ENCODE data around the gene DNAJC30. TPM values are rescaled to one million over a fixed set of nuclear protein-coding genes. Genes with fewer than 3 reads are reported as not detected.
A peak's percentile ranks its signal among the peaks of the same experiment; 100 is the strongest.

DNAJC30 gene
- total and polyA plus RNA-seq, 2 donors from 2014 or later = 15.0 to 28.6 TPM

DNA sequence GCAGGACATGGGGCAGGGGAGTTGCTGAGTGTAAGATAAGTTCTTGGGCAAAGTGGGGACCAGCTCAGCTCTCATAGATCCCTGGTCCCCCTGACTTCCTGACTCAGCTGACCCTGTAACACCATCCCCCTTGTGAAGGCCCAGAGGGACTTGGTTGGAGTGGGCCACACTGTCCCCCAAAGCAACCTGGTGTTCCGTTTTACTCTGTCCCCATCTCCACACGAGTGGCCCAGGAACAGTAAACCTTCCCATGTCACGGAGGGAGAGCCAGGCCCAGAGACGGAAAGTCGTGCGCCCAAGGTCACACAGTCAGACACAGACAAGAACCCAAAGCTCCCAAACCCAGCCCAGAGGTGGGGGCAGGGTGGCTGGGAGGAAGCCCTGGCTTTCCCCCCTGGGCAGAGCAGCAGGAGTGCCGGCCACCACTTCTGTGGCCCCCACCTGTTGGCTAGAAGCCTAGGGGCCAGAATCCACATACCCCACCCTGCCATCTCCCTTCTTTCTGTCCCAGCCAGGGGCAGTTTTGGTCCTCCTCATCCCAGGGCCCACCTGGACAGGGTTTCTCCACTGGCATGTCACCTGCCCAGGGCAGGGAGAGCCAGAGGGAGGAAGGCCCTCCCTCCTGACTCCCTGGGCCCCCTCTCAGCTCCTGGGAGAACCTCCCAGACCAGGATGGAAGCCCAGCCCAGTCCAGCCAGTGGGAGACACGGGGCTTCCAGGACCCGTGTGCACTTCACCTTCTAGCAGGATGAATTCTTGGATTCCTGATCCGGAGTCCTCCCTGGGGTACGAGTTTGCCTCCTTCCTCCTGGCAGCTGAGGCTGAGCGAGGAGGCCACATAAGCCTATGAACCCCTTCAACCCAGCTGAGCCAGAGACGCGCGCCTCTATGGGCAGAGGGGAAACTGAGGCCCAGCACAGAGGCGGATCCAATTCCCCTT lies 36.2 kb downstream of the DNAJC30 start:
- H3K4me1 ChIP-seq (ENCODE audit: control insufficient read depth in 2 of 3, insufficient read depth in 2 of 3, low read depth in 1 of 3, low read length in 3 of 3) = peaks cover 0 to 2% (median 0%) of the 10 kb centered on the region in 3 donors
- H3K9me3 ChIP-seq (ENCODE audit: control insufficient read depth in 2 of 3, insufficient read depth in 1 of 3, low read length in 3 of 3) = no peaks in the 10 kb centered on the region
- no peak overlapping the region for H3K9ac ChIP-seq (ENCODE audit: low read length in 3 of 3)
- intact Hi-C loops (cut with DNase I) = no loop called here
- TF ChIP-seq CTCF (IDR thresholded peaks at IDR 0.05; ENCODE audit: borderline replicate concordance, extremely low read depth, insufficient read depth) = no peak
- H3K27ac ChIP-seq (ENCODE audit: low read depth in 2 of 2, low read length in 2 of 2) = no peak overlapping the region
- DNase-seq = peak in 1 of 5 donors; percentile 59
- H3K4me3 ChIP-seq (ENCODE audit: low read length in 3 of 3) = no peak overlapping the region
- no peak for FAIRE-seq
- H3K36me3 ChIP-seq (ENCODE audit: control insufficient read depth in 2 of 3, insufficient read depth in 3 of 3, low read length in 3 of 3) = no peaks in the 10 kb centered on the region
- H3K27me3 ChIP-seq (ENCODE audit: control insufficient read depth, insufficient read depth, low read length) = peaks cover 2% of the 10 kb centered on the region

- intact Hi-C loops (cut with DNase I) = no loop called here
- TF ChIP-seq CTCF (IDR thresholded peaks at IDR 0.05; ENCODE audit: borderline replicate concordance, extremely low read depth, insufficient read depth) = no peak
- Histone ChIP-seq H3K27ac (ENCODE audit: low read depth in 2 of 2, low read length in 2 of 2) (no peak overlapping the region), H3K4me1 (ENCODE audit: control insufficient read depth in 2 of 3, insufficient read depth in 2 of 3, low read depth in 1 of 3, low read length in 3 of 3) (peaks cover 0 to 2% (median 0%) of the 10 kb centered on the region in 3 donors), H3K36me3 (ENCODE audit: control insufficient read depth in 2 of 3, insufficient read depth in 3 of 3, low read length in 3 of 3) (no peaks in the 10 kb centered on the region), H3K9ac (ENCODE audit: low read length in 3 of 3) (no peak overlapping the region), H3K27me3 (ENCODE audit: control insufficient read depth, insufficient read depth, low read length) (peaks cover 2% of the 10 kb centered on the region), H3K4me3 (ENCODE audit: low read length in 3 of 3) (no peak overlapping the region), H3K9me3 (ENCODE audit: control insufficient read depth in 2 of 3, insufficient read depth in 1 of 3, low read length in 3 of 3) (peaks cover 0 to 5% (median 0%) of the 10 kb centered on the region in 3 donors)
- no peak for DNase-seq
- FAIRE-seq = no peak
Measured at GRCh38 chr7:73645643-73646174, 37.5 kb downstream of the DNAJC30 start.

DNA sequence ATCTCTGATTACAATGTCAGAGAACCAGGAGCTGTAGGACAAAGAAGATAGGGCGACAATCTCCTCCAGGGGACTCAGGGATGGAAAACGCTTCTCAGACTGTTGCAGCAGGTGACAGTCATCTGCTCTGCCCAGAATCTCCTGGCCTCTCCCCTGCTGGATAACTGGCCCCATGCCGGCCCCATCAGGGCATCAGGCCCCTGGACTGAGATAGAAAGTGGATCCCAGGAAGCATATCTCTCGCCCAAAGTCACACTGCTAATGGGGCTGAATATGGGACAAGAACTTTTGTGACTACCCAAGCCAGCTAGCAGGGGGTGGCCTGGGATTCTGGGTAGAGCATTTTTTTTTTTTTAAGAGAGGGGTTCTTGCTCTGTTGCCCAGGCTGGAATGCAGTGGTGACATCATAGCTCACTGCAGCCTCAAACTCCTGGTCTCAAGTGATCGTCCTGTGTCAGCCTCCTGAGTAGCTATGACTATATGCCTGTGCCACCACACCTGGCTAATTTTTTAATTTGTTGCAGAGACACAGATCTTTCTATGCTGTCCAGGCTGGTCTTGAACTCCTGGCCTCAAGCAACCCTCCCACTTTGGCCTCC lies 38.5 kb downstream of the DNAJC30 start:
- H3K27me3 ChIP-seq (ENCODE audit: control insufficient read depth, insufficient read depth, low read length) = peaks cover 2% of the 10 kb centered on the region
- no peaks in the 10 kb centered on the region for H3K36me3 ChIP-seq (ENCODE audit: control insufficient read depth in 2 of 3, insufficient read depth in 3 of 3, low read length in 3 of 3)
- no peak overlapping the region for H3K4me3 ChIP-seq (ENCODE audit: low read length in 3 of 3)
- H3K9ac ChIP-seq (ENCODE audit: low read length in 3 of 3) = no peak overlapping the region
- no peak for FAIRE-seq
- intact Hi-C loops (cut with DNase I) = no loop called here
- no peak for TF ChIP-seq CTCF (IDR thresholded peaks at IDR 0.05; ENCODE audit: borderline replicate concordance, extremely low read depth, insufficient read depth)
- H3K9me3 ChIP-seq (ENCODE audit: control insufficient read depth in 2 of 3, insufficient read depth in 1 of 3, low read length in 3 of 3) = peaks cover 0 to 5% (median 0%) of the 10 kb centered on the region in 3 donors
- H3K4me1 ChIP-seq (ENCODE audit: control insufficient read depth in 2 of 3, insufficient read depth in 2 of 3, low read depth in 1 of 3, low read length in 3 of 3) = peaks cover 0 to 2% (median 0%) of the 10 kb centered on the region in 3 donors
- no peak for DNase-seq
- no peak overlapping the region for H3K27ac ChIP-seq (ENCODE audit: low read depth in 2 of 2, low read length in 2 of 2)

Measured in kidney (tissue), 14 donors.